ENCODE data around the gene RAD18.

Gene RAD18

DNA sequence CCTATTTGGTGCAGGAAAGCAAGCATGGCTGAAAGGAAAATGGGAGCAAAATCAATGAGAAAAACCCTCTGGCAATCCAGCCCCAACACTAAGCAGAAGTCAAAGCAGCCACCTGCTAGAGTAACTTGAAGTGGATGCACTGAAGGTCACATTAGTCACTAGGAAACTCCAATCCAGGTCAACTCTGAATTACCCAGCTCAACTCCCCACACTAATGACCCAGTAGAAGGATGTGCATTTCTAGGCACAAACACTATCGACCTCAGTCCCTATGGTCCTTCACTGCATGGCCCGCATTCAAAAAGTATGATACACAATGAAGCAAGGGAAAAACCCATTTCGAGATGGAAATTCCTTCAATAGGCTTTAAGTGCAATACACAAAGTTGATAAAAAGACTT, 80.6 kb downstream of the RAD18 start:
- H3K4me3 ChIP-seq, result no peak overlapping the region
- H3K27ac ChIP-seq, result no peak overlapping the region
- TF ChIP-seq, protein P1, sequence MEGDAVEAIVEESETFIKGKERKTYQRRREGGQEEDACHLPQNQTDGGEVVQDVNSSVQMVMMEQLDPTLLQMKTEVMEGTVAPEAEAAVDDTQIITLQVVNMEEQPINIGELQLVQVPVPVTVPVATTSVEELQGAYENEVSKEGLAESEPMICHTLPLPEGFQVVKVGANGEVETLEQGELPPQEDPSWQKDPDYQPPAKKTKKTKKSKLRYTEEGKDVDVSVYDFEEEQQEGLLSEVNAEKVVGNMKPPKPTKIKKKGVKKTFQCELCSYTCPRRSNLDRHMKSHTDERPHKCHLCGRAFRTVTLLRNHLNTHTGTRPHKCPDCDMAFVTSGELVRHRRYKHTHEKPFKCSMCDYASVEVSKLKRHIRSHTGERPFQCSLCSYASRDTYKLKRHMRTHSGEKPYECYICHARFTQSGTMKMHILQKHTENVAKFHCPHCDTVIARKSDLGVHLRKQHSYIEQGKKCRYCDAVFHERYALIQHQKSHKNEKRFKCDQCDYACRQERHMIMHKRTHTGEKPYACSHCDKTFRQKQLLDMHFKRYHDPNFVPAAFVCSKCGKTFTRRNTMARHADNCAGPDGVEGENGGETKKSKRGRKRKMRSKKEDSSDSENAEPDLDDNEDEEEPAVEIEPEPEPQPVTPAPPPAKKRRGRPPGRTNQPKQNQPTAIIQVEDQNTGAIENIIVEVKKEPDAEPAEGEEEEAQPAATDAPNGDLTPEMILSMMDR (IDR thresholded peaks at IDR 0.05), result no peak
- no peak for DNase-seq (ENCODE audit: low spot score)

DNA sequence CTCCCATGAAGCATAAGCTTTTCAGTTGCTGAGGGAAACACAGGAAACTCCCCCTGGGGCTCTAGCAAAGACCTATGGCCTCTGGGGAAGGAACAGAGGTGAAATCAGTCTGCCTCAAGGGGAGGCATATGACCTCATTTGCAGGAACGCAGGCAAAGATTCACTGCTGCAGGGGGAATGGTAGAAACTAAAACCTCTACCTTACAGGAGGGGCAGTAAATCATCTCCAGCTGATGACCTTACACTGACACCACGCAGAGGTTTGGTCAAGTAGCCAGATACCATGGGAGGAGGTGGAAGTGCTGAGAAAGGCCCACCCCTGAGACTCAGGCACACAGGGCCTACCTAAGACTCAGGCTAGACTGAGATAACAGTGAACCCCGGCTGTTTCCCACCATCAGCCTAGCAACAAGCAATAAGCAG, 81.1 kb downstream of the RAD18 start:
- Histone ChIP-seq H3K4me3 (no peak overlapping the region), H3K27ac (no peak overlapping the region)
- TF ChIP-seq, protein P1 (IDR thresholded peaks at IDR 0.05), result no peak
- no peak for DNase-seq (ENCODE audit: low spot score)

DNA sequence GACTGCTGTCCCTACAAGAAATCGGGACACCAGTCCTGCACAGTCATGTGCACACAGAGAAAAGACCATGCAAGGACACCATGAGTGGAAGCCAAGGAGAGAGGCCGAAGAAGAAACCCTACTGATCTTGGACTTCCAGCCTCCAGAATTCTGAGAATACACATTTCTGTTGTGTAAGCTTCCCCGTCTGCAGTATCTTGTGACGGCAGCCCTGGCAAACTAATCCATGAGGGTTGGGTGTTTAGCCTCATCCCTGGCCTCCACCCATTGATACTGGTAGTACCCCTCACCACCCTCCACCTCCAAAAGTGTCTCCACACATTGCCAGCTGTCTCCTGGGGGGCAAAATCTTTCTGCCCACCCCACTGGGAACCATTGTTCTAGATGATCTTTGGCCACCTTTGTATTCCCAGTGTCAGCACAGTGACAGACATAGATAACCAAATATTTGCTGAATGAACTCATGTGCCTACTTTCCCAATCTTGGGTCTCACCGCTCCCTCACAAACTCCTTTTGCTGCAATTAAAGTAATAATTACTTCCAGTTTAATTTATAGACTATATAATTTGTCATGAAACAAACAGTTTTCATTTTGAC, 83.8 kb downstream of the RAD18 start:
- TF ChIP-seq, protein P1 (IDR thresholded peaks at IDR 0.05), result no peak
- H3K27ac ChIP-seq, result no peak overlapping the region
- no peak for DNase-seq (ENCODE audit: low spot score)

DNA sequence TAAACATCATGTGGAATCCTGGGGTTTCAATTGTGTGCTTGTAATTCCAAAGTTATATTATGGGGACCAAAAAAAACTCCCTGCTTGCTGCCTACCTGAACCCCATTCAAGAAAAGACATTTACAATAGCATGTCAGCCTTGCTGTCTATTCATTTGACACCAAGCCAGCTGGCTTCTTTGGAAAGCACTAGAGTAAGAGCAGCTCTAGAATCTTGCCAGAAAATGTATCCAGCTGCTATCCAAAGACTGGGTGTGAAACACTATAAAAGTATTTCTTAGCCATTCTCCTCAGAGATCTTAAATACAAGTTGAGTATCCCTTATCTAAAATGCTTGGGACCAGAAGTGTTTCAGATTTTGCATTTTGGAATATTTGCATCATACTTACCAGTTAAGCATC, 87.4 kb downstream of the RAD18 start:
- H3K27ac ChIP-seq, result no peak overlapping the region
- H3K4me3 ChIP-seq, result no peak overlapping the region
- TF ChIP-seq, protein P1 (IDR thresholded peaks at IDR 0.05), result no peak
- no peak for DNase-seq (ENCODE audit: low spot score)

More for the DNA sequence above, 83.8 kb downstream of the RAD18 start:
- no peak overlapping the region for H3K4me3 ChIP-seq

DNA sequence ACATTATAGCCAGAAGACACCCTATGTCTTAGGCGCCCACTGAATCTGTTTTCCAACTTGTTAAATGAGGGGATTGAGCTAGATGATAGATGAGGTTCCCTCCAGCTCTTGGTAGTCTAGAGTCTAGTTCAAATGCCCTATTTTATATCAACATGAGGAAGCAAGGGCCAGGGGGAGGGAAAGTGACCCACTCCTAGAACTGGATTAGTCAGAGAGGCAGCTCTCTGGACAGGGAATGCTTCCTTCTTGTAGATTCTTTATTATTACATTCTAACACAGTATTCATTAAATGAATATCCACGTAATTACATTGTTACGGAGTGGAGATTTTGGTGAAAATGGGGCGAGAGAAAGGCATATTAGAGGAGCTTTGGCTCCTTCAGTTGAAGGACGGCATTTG, 89.5 kb downstream of the RAD18 start:
- DNase-seq (ENCODE audit: low spot score), result no peak
- TF ChIP-seq, protein P1 (IDR thresholded peaks at IDR 0.05), result no peak
- Histone ChIP-seq H3K27ac (no peak overlapping the region), H3K4me3 (no peak overlapping the region)

DNA sequence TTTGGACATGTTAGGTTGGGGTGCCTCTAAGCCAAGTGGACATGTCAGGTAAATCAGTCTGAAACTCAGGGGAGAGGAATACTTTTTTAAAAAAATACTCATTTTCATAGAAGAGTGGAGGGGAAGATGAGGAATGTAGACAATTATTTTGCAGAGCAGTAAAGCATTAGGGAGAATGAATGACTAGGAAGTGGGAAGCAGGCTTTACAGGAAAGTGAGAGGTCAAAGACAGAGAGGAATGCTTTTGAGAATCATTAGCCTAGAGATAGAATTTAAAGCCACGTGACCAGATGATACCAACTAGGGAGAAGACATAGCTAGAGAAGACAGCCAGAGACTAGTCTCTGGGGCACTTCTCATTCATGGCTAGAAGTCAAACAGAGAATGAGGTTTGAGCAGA, 91.0 kb downstream of the RAD18 start:
- H3K27ac ChIP-seq, result no peak overlapping the region
- DNase-seq (ENCODE audit: low spot score), result no peak
- H3K4me3 ChIP-seq, result no peak overlapping the region
- TF ChIP-seq, protein P1 (IDR thresholded peaks at IDR 0.05), result no peak

DNA sequence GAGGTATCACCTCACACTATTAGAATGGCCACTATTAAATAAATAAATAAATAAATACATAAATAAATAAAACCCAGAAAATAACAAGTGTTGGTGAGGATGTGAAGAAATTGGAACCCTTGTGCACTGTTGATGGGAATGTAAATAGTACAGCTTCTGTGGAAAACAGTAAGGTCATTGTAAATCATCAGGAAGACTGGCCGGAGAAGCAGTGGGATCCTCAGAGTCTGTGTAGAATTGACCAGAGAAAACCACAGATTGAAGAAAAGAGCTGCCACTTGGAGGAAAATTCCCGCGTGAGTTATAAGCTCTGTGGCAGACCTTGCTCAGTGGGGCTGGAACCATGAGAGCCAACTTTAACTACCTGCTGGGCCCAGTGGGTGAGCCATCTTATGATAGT, 92.0 kb downstream of the RAD18 start:
- TF ChIP-seq, protein P1 (IDR thresholded peaks at IDR 0.05), result no peak
- Histone ChIP-seq H3K4me3 (no peak overlapping the region), H3K27ac (no peak overlapping the region)
- DNase-seq (ENCODE audit: low spot score), result no peak

All from coronary artery (tissue), 2 donors.